AG10803 (cell line): ENCODE results near the gene CDHR5.

Experiments used
- DNase-seq: peaks from one replicate; pipeline ENCODE4 v3.0.0; 2010; ENCODE audit warnings: low read depth
- H3K4me3 ChIP-seq: 2 replicates; pipeline ENCODE4 v1.5.1; 2011; ENCODE audit warnings: mild to moderate bottlenecking, low read length, control low read depth
- TF ChIP-seq, protein P1 (sequence below): conservative IDR thresholded peaks from 2 replicates; pipeline ENCODE4 v1.5.1; 2011; ENCODE audit warnings: mild to moderate bottlenecking, low read length, control low read depth, inconsistent platforms

Gene CDHR5

GRCh38 chr11:637593-638521 is 13.1 kb upstream of the CDHR5 start:
- H3K4me3 ChIP-seq, result no peak overlapping the region; the same call in 1 of the 2 replicates
- DNase-seq, result no peak
- TF ChIP-seq, protein P1, sequence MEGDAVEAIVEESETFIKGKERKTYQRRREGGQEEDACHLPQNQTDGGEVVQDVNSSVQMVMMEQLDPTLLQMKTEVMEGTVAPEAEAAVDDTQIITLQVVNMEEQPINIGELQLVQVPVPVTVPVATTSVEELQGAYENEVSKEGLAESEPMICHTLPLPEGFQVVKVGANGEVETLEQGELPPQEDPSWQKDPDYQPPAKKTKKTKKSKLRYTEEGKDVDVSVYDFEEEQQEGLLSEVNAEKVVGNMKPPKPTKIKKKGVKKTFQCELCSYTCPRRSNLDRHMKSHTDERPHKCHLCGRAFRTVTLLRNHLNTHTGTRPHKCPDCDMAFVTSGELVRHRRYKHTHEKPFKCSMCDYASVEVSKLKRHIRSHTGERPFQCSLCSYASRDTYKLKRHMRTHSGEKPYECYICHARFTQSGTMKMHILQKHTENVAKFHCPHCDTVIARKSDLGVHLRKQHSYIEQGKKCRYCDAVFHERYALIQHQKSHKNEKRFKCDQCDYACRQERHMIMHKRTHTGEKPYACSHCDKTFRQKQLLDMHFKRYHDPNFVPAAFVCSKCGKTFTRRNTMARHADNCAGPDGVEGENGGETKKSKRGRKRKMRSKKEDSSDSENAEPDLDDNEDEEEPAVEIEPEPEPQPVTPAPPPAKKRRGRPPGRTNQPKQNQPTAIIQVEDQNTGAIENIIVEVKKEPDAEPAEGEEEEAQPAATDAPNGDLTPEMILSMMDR, result no peak

DNA sequence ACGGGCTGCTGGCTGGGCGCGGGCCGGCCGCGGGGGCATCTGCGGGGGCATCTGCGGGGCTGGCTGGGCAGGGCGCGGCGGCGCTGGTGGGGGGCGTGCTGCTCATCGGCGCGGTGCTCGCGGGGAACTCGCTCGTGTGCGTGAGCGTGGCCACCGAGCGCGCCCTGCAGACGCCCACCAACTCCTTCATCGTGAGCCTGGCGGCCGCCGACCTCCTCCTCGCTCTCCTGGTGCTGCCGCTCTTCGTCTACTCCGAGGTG is 12.5 kb upstream of the CDHR5 start:
- DNase-seq, result no peak
- TF ChIP-seq, protein P1, result no peak
- no peak overlapping the region; the same call in 1 of the 2 replicates for H3K4me3 ChIP-seq

DNA sequence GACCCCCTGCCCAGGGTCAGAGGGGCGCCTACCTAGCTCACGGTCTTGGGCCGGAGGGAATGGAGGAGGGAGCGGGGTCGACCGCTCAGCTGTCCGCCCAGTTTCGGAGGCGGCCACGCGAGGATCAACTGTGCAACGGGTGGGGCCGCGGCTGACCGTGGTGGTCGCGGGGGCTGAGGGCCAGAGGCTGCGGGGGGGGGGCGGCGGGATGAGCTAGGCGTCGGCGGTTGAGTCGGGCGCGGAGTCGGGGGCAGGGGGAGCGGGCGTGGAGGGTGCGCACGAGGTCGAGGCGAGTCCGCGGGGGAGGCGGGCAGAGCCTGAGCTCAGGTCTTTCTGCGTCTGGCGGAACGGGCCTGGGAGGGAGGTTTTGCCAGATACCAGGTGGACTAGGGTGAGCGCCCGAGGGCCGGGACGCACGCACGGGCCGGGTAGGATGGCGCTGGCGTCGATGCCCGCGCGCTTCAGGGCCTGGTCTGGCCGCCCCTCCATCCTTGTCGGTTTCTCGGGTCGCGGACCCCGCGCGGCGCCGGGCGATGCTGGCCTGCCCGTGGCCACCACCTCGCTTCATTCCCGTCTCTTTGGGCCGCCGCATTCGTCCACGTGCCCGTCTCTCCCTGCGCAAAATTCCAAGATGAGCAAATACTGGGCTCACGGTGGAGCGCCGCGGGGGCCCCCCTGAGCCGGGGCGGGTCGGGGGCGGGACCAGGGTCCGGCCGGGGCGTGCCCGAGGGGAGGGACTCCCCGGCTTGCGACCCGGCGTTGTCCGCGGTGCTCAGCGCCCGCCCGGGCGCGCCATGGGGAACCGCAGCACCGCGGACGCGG is 12.0 kb upstream of the CDHR5 start, which contains the start of gene DRD4:
TSS of gene DRD4 (plus strand) at position 759 of the 822 bp plus-strand sequence. CDS start at position 795, 36 bp downstream.
- TF ChIP-seq, protein P1, result no peak

DNA sequence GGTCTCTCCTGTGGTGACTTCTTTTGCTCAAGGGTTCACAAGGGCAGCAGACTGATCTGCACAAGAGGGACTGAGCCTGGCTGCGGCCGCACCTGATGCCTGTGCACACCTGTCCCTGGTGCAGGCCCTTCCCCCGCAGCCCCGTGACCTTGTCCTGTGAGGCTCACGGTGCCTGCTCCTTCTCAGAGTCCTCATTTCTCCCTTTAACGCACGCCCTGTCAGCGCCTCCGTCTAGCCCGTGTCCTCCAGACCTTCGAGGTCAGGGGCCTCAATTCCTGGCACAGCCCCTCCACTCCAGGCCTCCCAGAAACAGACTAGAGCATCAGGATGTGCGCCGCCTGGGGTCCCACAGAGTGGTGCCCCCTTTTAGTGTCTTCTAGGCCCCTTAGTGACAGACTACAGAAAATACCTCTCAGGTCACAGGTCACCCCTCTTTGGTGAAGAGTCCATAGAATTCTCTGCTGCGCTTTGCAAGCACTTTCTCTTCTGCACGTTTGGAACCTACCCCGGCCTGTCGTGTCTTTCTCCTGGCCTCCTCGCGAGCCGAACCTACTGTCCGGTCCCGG is 11.3 kb upstream of the CDHR5 start:
- no peak overlapping the region for H3K4me3 ChIP-seq
- TF ChIP-seq, protein P1, result no peak
- no peak for DNase-seq

More for the DNA sequence above, 12.0 kb upstream of the CDHR5 start, which contains the start of gene DRD4:
- H3K4me3 ChIP-seq, result no peak within 1 kb of the TSS; the same call in 1 of the 2 replicates
- peak; percentile 33 for DNase-seq

DNA sequence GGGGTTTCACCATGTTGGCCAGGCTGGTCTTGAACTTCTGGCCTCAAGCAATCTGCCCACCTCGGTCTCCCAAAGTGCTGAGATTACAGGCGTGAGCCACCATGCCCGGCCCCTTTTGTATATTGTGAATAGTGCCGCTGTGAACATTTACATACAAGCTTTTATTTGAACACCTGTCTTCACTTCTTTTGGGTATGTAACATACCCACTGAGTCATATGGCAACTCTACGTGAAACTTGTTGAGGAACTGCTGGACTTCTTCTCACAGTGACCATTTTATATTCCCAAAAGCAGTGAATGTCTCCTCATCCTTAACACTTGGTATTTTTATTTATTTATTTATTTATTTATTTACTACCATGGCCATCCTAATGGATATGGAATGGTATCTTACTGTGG is 6.1 kb upstream of the CDHR5 start:
- TF ChIP-seq, protein P1, result no peak
- no peak for DNase-seq
- no peak overlapping the region for H3K4me3 ChIP-seq

- H3K4me3 ChIP-seq, result no peak overlapping the region
- no peak for DNase-seq
- TF ChIP-seq, protein P1, result no peak
These were observed 4.5 kb upstream of the CDHR5 start for GRCh38 chr11:629237-629583.
